Measurements from ENCODE around the gene MICAL1. TPM values are rescaled to one million over a fixed set of nuclear protein-coding genes. Genes with fewer than 3 reads are reported as not detected.
A peak's percentile ranks its signal among the peaks of the same experiment; 100 is the strongest.
"Not testable (repeated sequence)": the region's sequence is repeated elsewhere in the genome, so short reads cannot be mapped to it uniquely, and the experiment has no call there.

The MICAL1 gene
- total and polyA plus RNA-seq, 4 donors, result 29.9 to 67.7 (median 57.4) TPM

DNA sequence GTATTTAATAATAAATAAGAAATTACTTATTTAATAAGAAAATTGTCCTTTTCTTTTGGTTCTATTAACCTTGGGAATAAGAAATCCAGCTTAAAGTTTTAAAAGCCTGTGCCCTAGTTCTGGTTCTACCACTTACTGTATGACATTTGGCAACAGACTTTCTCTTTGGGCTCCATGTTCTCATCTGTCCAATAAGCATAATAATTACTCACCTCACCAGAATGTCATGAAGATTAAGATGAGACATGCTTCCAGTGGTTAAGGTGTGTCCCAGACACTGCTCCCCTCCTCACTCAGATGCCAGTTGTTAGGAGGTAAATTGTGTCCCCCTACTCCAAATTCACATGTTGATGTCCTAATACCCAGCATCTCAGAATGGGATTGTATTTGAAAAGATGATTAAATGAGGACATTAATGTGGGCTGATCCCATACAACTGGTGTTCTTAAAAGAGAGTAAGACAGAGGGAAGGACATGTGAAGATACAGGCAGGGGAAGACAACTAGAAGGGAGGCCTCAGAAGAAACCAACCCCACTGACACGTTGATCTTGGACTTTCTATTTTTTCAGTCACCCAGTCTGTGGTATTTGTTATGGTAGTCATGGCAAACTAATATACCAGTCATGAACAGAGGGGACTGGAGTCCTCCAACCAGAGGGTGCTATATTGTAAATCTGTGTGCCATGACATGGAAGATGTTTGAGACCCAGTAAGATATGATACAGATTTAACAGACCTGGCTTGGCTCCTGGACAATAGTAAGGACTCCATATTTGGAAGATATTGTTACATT is 6.4 kb upstream of the MICAL1 start:
- no peaks in the 10 kb centered on the region for H3K9me3 ChIP-seq (ENCODE audit: control insufficient read depth in 4 of 4, insufficient read depth in 3 of 4, low read length in 3 of 4)
- WGBS, 2 donors, result 83 to 92% methylated on average over 1 of the region's 1 CpG
- DNase-seq (no peak), ATAC-seq (ENCODE audit: insufficient read depth, low FRiP score) (no peak)
- no peaks in the 10 kb centered on the region for H3K27me3 ChIP-seq (ENCODE audit: control insufficient read depth in 3 of 3, insufficient read depth in 3 of 3, low read length in 2 of 3)
- no peak overlapping the region for H3K27ac ChIP-seq (ENCODE audit: low read depth in 1 of 2, low read length in 1 of 2)
- peaks cover 9 to 25% (median 12%) of the 10 kb centered on the region in 4 donors for H3K36me3 ChIP-seq (ENCODE audit: control insufficient read depth in 4 of 4, insufficient read depth in 4 of 4, low read length in 4 of 4)
- no peak overlapping the region for H3K4me3 ChIP-seq
- peaks cover 0 to 29% (median 19%) of the 10 kb centered on the region in 5 donors for H3K4me1 ChIP-seq (ENCODE audit: control insufficient read depth in 5 of 5, insufficient read depth in 5 of 5, low read length in 5 of 5)
- no peak for TF ChIP-seq CTCF (IDR thresholded peaks at IDR 0.05; ENCODE audit: control extremely low read depth, extremely low read depth)
- H3K9ac ChIP-seq (ENCODE audit: insufficient read depth in 1 of 2, low read length in 2 of 2), result no peak overlapping the region

DNA sequence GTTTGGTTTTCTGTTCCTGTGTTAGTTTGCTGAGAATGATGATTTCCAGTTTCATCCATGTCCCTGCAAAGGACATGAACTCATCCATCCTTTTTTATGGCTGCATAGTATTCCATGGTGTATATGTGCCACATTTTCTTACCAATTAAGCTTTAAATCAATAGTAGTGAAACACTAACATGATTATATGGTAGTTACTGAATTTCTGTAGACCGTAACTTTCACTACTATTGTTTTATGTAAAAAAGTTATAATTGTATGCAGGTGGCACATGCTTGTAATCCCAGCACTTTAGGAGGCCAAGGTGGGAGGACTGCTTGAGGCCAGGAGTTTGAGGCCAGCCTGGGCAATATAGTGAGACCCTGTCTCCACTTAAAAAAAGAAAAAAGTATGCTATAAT is 5.6 kb upstream of the MICAL1 start:
- H3K9ac ChIP-seq (ENCODE audit: insufficient read depth in 1 of 2, low read length in 2 of 2); ATAC-seq (ENCODE audit: insufficient read depth, low FRiP score); H3K27me3 ChIP-seq (ENCODE audit: control insufficient read depth in 3 of 3, insufficient read depth in 3 of 3, low read length in 2 of 3); H3K4me3 ChIP-seq; DNase-seq; H3K27ac ChIP-seq (ENCODE audit: low read depth in 1 of 2, low read length in 1 of 2); H3K9me3 ChIP-seq (ENCODE audit: control insufficient read depth in 4 of 4, insufficient read depth in 3 of 4, low read length in 3 of 4): not testable (repeated sequence)
- Histone ChIP-seq H3K4me1 (ENCODE audit: control insufficient read depth in 5 of 5, insufficient read depth in 5 of 5, low read length in 5 of 5) (peaks cover 6 to 32% (median 24%) of the 10 kb centered on the region in 5 donors), H3K36me3 (ENCODE audit: control insufficient read depth in 4 of 4, insufficient read depth in 4 of 4, low read length in 4 of 4) (peaks cover 9 to 23% (median 12%) of the 10 kb centered on the region in 4 donors)
- WGBS, 2 donors, result 98 to 100% methylated on average over 1 of the region's 1 CpG

DNA sequence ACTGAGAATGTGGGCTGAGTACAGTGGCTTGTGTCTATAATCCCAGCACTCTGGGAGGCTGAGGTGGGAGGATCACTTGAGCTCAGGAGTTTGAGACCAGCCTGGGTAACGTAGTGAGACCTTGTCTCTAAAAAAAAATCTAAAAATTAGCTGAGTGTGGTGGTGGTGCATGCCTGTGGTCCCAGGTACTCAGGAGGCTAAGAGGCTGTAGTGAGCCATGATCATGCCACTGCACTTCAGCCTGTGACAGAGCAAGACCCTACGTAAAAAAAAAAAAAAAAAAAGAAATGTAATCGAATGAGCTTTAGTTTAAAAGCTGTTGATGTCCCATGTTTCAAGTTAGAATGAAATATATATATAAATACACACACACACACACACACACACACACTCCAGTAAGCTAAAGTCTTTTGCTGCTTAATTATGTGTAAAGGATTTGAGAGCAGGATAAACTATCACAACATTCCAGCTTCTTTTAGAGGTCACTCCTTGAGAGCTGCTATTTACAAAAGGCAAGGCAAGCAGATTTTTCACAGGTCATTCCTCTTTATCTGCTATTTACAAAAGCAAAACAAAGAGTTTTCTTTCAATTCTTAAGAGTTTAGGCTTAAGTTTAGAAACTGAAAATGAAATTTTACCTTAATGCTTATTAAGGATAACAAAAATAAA is 4.7 kb upstream of the MICAL1 start:
- peaks cover 3 to 15% (median 9%) of the 10 kb centered on the region in 4 donors for H3K36me3 ChIP-seq (ENCODE audit: control insufficient read depth in 4 of 4, insufficient read depth in 4 of 4, low read length in 4 of 4)
- TF ChIP-seq CTCF (IDR thresholded peaks at IDR 0.05; ENCODE audit: control extremely low read depth, extremely low read depth), result no peak
- H3K27me3 ChIP-seq (ENCODE audit: control insufficient read depth in 3 of 3, insufficient read depth in 3 of 3, low read length in 2 of 3), result no peaks in the 10 kb centered on the region
- no peaks in the 10 kb centered on the region for H3K9me3 ChIP-seq (ENCODE audit: control insufficient read depth in 4 of 4, insufficient read depth in 3 of 4, low read length in 3 of 4)
- H3K4me3 ChIP-seq, result no peak overlapping the region
- peak; percentile 31 to 86 (median 78) for DNase-seq
- peaks cover 6 to 33% (median 21%) of the 10 kb centered on the region in 5 donors for H3K4me1 ChIP-seq (ENCODE audit: control insufficient read depth in 5 of 5, insufficient read depth in 5 of 5, low read length in 5 of 5)
- 58 to 81% methylated on average over 3 of the region's 3 CpGs for WGBS, 2 donors
- H3K9ac ChIP-seq (ENCODE audit: insufficient read depth in 1 of 2, low read length in 2 of 2), result peak overlapping the region in 1 of 2 donors; percentile 53
- ATAC-seq (ENCODE audit: insufficient read depth, low FRiP score), result no peak
- no peak overlapping the region for H3K27ac ChIP-seq (ENCODE audit: low read depth in 1 of 2, low read length in 1 of 2)
